ENCODE measurements around the gene BDNF. TPM values are rescaled to one million over a fixed set of nuclear protein-coding genes. Genes with fewer than 3 reads are reported as not detected.

The BDNF gene
- total and polyA plus RNA-seq, 4 donors: 0.38 to 1.6 (median 1.4) TPM

GRCh38 chr11:27626938-27627586 lies 73.2 kb downstream of the BDNF start:
- H3K9me3 ChIP-seq (ENCODE audit: control insufficient read depth in 4 of 4, insufficient read depth in 3 of 4, low read length in 3 of 4): peaks cover 0 to 5% (median 0%) of the 10 kb centered on the region in 4 donors
- no peaks in the 10 kb centered on the region for H3K36me3 ChIP-seq (ENCODE audit: control insufficient read depth in 4 of 4, insufficient read depth in 4 of 4, low read length in 4 of 4)
- ATAC-seq (ENCODE audit: insufficient read depth, low FRiP score) (no peak), DNase-seq (no peak)
- no peaks in the 10 kb centered on the region for H3K27me3 ChIP-seq (ENCODE audit: control insufficient read depth in 3 of 3, insufficient read depth in 3 of 3, low read length in 2 of 3)
- H3K9ac ChIP-seq (ENCODE audit: insufficient read depth in 1 of 2, low read length in 2 of 2): no peak overlapping the region
- peaks cover 0 to 8% (median 0%) of the 10 kb centered on the region in 5 donors for H3K4me1 ChIP-seq (ENCODE audit: control insufficient read depth in 5 of 5, insufficient read depth in 5 of 5, low read length in 5 of 5)
- no peak for TF ChIP-seq CTCF (IDR thresholded peaks at IDR 0.05; ENCODE audit: control extremely low read depth, extremely low read depth)
- WGBS, 2 donors: 94 to 97% methylated on average over 4 of the region's 4 CpGs
- H3K27ac ChIP-seq (ENCODE audit: low read depth in 1 of 2, low read length in 1 of 2): no peak overlapping the region
- H3K4me3 ChIP-seq: no peak overlapping the region

GRCh38 chr11:27626269-27626937 lies 73.9 kb downstream of the BDNF start:
- Histone ChIP-seq H3K36me3 (ENCODE audit: control insufficient read depth in 4 of 4, insufficient read depth in 4 of 4, low read length in 4 of 4) (no peaks in the 10 kb centered on the region), H3K4me3 (no peak overlapping the region), H3K9ac (ENCODE audit: insufficient read depth in 1 of 2, low read length in 2 of 2) (no peak overlapping the region), H3K27ac (ENCODE audit: low read depth in 1 of 2, low read length in 1 of 2) (no peak overlapping the region), H3K9me3 (ENCODE audit: control insufficient read depth in 4 of 4, insufficient read depth in 3 of 4, low read length in 3 of 4) (peaks cover 0 to 5% (median 0%) of the 10 kb centered on the region in 4 donors), H3K27me3 (ENCODE audit: control insufficient read depth in 3 of 3, insufficient read depth in 3 of 3, low read length in 2 of 3) (no peaks in the 10 kb centered on the region), H3K4me1 (ENCODE audit: control insufficient read depth in 5 of 5, insufficient read depth in 5 of 5, low read length in 5 of 5) (peaks cover 0 to 14% (median 0%) of the 10 kb centered on the region in 5 donors)
- ATAC-seq (ENCODE audit: insufficient read depth, low FRiP score) (no peak), DNase-seq (no peak)
- TF ChIP-seq CTCF (IDR thresholded peaks at IDR 0.05; ENCODE audit: control extremely low read depth, extremely low read depth): no peak
- WGBS, 2 donors: 84 to 86% methylated on average over 4 of the region's 4 CpGs

GRCh38 chr11:27625347-27625912 lies 74.8 kb downstream of the BDNF start:
- no peak for DNase-seq
- no peak for TF ChIP-seq CTCF (IDR thresholded peaks at IDR 0.05; ENCODE audit: control extremely low read depth, extremely low read depth)
- Histone ChIP-seq H3K9ac (ENCODE audit: insufficient read depth in 1 of 2, low read length in 2 of 2) (no peak overlapping the region), H3K9me3 (ENCODE audit: control insufficient read depth in 4 of 4, insufficient read depth in 3 of 4, low read length in 3 of 4) (peaks cover 0 to 5% (median 0%) of the 10 kb centered on the region in 4 donors), H3K36me3 (ENCODE audit: control insufficient read depth in 4 of 4, insufficient read depth in 4 of 4, low read length in 4 of 4) (no peaks in the 10 kb centered on the region), H3K27ac (ENCODE audit: low read depth in 1 of 2, low read length in 1 of 2) (no peak overlapping the region), H3K4me1 (ENCODE audit: control insufficient read depth in 5 of 5, insufficient read depth in 5 of 5, low read length in 5 of 5) (peaks cover 0 to 17% (median 0%) of the 10 kb centered on the region in 5 donors), H3K4me3 (no peak overlapping the region), H3K27me3 (ENCODE audit: control insufficient read depth in 3 of 3, insufficient read depth in 3 of 3, low read length in 2 of 3) (no peaks in the 10 kb centered on the region)
- no peak for ATAC-seq (ENCODE audit: insufficient read depth, low FRiP score)
- 89 to 95% methylated on average over 1 of the region's 1 CpG for WGBS, 2 donors
